Activated T-helper 1 cell treated with Interleukin-2 at 50 U/mL for 16 hours (primary cell): ENCODE measurements around the gene RRP12.
"Not testable (repeated sequence)": the region's sequence is repeated elsewhere in the genome, so short reads cannot be mapped to it uniquely, and the experiment has no call there.

Experiments used
- DNase-seq: peaks from one replicate; pipeline ENCODE4 v3.0.0-alpha.2; 2020; ENCODE audit warnings: low read depth

Gene RRP12, protein sequence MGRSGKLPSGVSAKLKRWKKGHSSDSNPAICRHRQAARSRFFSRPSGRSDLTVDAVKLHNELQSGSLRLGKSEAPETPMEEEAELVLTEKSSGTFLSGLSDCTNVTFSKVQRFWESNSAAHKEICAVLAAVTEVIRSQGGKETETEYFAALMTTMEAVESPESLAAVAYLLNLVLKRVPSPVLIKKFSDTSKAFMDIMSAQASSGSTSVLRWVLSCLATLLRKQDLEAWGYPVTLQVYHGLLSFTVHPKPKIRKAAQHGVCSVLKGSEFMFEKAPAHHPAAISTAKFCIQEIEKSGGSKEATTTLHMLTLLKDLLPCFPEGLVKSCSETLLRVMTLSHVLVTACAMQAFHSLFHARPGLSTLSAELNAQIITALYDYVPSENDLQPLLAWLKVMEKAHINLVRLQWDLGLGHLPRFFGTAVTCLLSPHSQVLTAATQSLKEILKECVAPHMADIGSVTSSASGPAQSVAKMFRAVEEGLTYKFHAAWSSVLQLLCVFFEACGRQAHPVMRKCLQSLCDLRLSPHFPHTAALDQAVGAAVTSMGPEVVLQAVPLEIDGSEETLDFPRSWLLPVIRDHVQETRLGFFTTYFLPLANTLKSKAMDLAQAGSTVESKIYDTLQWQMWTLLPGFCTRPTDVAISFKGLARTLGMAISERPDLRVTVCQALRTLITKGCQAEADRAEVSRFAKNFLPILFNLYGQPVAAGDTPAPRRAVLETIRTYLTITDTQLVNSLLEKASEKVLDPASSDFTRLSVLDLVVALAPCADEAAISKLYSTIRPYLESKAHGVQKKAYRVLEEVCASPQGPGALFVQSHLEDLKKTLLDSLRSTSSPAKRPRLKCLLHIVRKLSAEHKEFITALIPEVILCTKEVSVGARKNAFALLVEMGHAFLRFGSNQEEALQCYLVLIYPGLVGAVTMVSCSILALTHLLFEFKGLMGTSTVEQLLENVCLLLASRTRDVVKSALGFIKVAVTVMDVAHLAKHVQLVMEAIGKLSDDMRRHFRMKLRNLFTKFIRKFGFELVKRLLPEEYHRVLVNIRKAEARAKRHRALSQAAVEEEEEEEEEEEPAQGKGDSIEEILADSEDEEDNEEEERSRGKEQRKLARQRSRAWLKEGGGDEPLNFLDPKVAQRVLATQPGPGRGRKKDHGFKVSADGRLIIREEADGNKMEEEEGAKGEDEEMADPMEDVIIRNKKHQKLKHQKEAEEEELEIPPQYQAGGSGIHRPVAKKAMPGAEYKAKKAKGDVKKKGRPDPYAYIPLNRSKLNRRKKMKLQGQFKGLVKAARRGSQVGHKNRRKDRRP (N-terminal part only)

DNA sequence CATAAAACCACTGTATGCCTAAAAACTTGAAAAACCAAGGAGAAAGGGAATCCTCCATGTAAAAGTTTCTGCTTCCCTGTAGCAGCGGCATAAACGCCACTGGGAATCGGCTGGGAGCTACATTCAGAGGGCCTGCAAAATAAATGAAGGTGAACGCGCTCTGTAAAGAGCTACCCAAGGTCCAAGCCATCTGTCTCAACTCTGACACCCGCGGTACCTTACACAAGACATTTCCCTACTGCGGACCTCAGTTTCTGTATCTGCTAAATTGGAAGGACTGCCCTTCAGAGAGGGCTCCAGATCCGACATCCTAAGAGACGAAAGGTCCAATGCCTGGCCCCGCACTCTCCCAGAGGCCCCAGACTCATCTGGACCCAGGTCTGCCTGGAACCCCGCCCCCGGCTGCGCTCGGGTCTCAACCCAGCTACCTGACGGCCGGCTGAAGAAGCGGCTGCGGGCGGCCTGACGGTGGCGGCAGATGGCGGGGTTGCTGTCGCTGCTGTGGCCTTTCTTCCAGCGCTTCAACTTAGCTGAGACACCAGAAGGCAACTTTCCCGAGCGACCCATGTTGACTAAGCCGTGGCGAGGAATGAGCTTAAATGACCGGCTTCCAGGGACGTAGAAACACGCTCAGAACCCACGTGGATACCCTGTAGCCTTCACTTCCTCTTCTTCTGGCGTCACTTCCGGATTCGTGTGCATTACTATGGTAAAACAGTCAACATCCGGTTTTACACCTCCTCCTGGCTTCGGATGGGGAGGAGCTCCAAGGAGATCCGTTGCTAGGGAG lies at the start of gene RRP12:
Gene RRP12 (minus strand): TSS at position 676 of the 790 bp plus-strand sequence. CDS start 109 bp downstream, at position 567.
- peak; percentile 66 for DNase-seq

DNA sequence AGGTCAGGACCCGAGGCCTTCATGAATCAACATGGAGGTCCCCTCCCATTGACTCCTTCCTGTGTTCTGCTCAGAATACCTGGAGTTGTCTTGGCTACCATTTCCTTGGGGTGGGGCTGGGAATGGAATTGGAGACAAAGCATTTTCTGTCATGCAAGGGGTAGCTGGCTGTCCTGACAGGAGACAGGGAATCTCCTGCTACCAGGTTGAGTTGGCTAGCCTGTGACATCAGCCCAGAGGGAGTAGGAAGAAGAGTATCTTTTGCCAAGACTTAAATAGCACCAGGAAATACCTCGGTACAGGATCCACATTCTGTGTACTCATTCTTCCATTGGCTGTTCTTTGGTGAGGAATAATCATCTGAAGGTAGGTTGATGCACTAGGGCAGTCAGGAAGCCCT lies 49.7 kb upstream of the RRP12 start:
- DNase-seq: no peak

DNA sequence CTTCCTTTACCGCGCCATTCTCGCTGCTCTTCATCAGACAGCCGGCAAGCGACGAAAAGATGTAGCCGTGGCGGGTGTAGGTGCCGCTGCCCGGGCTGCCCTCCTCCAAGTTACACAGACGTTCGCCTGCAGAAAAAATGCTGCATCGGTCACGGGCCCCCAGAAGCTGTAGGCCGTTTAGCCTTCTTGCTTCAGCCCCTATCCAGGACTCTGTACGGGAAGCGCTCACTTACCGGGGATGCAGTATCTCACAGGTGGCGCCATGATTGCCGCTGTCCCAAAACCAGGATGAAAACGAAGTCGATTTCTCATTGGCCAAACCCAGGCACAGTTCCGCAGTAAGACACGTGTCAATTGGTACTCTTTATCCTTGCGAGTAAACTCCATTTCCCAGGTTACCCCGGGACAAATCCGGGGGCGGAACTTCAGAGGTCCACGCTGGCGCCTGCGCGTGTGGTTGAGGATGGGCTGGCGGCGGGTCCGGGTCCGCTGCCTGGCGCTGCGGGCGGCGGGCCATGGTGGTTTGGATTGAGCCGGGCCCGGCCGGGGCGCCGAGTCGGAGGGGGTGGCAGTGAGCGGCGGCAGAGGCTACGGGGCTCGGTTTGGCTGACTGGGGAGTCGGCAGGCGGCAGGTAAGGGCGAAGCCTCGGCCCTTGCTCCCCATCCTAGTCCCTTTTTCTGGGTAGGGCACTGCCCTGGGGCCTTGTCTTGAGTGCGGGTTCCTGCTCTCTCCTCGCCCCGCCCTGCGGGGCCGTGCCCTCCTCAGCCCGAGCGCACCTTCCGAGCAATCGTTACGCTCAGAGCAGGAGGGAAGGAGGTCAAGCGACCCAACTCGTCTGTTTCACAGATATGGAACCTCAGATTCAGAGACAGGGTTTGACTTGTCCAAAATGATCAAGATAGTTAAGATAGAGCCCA lies 44.8 kb upstream of the RRP12 start, which contains the start of the genes EXOSC1 and ZDHHC16:
Gene EXOSC1 (minus strand): TSS at position 285 of the 918 bp plus-strand sequence. CDS start 21 bp downstream, at position 264.
Gene ZDHHC16 (plus strand): TSS at position 454 of the 918 bp plus-strand sequence. CDS start 5,501 bp downstream, outside the sequence.
- DNase-seq: peak; percentile 80

DNA sequence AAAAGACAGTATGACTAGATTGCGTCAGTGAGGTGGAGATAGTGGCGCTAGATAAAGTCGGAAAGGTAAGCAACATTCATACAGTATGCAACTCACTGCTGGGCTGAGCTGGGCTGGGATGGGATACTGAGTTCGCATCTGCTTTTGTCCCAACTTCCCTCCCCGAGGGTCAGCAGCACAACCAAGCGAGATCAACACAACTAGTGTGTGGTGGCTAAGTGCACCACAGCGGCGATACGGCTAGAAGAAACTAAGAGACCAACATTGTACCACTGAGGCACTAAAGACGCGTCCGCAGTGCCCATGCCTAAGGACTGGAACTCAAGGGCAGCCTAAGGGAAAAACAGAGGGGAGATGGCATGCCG lies 44.2 kb upstream of the RRP12 start:
- no peak for DNase-seq

DNA sequence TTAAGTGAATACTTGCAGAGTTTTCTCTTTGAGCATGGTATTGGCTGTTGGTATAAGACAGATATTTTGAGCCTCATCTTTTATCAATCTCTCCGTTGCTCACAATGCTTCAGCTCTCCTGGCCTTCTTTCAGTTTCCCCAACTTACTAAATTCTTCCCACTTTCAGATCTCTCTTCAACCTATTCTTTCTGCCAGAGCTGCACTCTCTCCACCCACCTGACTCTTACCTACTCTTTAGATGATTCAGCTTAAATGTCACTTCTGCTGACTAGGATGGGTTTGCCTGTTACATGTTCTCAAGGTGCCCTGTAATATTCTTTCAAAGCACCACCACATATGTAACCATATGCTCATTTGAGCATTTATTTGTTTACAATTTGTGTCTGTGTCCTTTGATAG lies 43.1 kb upstream of the RRP12 start:
- no peak for DNase-seq

DNA sequence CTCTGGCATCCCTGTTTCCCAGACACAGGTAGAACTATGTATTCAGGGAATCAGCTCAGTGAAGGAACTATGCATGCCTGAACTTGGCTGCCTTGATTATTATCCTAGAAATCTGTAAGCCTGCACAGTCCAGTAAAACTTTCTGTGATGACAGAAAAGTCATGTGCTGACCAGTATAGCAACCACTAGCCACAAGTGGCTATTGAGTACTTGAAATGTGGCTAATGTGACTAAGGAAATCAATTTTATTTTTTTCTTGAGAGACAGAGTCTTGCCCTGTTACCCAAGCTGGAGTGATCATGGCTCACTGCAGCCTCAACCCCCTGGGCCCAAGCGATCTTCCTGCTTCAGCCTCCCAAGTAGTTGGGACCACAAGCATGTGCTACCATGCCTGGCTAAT lies 41.1 kb upstream of the RRP12 start:
- no peak for DNase-seq

DNA sequence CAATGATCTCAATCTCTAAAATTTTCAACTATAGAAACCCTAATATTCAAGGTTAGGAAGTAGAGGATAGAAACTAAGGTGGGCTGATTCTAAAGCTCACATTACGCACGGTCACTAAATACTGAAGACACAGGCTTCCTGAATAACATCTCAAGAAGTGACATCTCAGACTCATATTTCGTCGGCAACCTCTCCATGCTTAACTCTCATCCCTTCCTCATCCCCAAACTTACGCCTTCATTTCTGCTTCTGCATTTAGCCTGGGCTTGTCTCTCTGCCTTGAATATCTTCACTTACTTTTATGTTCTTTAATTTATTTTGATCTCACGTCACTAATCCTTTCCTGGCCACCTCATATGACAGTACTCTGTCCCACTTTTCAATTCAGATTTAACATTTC lies 34.1 kb upstream of the RRP12 start:
- DNase-seq: no peak

DNA sequence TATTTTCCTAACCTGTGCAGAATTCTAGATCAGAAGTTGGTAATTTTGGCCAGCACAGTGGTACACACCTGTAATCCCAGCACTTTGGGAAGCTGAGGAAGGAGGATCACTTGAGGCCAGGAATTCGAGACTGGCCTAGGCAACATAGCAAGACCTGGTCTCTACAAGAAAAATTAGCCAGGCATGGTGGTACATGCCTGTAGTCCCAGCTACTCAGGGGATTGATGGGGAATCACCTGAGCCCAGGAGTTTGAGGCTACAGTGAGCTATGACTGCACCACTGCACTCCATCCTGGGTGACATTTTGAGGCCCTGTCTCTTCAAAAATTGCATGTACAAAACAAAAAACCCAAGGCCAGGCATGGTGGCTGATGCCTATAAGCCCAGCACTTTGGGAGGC lies 33.4 kb upstream of the RRP12 start:
- no peak for DNase-seq

DNA sequence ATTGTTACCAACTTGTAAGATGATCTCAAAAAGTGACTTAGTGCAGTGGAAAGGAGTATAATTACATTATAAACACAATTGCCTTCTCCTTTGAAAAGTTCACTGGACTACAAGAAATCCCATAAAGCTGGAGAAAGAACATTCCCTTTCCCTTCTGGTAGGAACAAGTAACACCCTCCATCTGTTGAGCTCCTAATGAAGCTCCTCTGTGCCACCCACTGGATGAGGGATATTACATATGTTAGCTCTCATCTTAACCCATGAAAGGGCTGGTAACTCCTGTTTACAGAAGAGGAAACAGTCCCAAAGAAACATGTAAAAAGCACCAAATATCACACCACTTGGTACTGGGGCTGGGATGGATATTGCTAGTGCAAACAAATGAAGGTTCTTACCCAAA lies 32.9 kb upstream of the RRP12 start:
- DNase-seq: no peak

DNA sequence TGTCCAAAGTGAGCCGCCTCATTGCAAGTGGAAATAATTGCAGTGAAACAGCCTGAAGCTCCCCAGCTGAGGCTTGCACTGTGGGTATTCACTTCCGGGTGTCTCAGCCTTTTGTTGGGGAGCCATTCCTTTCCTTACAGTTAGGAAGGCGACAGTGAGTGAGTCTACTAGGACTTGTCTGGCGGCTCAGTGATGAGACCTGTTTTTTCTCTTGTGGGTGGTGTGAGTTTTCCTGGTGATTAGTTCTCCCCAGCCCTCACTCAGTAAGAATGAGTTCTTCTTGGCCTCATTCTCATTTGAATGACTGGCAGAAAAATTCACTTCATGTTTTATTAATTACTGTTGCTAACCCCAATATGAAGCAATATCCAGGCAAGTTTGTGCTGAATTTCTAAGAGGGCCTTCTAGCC lies 27.4 kb upstream of the RRP12 start:
- DNase-seq: no peak

DNA sequence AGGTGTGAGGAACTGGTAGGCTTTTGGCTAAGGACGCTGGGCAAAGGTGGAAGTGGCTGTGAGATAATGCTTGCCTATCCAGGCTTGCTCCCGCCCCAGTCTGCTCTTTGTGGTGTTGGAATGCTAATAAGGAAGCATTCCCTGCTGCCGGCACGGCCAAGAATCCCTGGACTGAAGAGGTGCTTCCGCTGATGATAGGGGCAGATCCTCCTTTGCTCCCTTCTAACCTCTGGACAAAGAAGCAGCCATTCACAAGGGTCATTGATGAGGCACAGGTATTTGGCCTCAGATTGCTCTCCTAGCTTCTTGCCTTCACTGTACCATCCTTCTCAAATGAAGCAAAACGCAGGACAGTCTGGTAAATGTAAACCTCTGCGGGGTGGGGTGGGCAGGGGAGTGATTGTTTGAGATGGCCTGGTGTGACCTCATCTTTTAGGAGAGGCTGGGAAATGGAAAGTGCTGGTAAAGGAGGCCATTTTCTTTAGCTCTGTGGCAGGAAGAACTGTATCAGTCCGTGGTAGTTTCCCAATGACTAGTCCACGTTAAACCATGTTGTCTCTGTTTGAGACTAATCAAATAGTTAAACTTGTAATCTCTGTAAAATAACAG lies 26.5 kb upstream of the RRP12 start:
- DNase-seq: no peak

DNA sequence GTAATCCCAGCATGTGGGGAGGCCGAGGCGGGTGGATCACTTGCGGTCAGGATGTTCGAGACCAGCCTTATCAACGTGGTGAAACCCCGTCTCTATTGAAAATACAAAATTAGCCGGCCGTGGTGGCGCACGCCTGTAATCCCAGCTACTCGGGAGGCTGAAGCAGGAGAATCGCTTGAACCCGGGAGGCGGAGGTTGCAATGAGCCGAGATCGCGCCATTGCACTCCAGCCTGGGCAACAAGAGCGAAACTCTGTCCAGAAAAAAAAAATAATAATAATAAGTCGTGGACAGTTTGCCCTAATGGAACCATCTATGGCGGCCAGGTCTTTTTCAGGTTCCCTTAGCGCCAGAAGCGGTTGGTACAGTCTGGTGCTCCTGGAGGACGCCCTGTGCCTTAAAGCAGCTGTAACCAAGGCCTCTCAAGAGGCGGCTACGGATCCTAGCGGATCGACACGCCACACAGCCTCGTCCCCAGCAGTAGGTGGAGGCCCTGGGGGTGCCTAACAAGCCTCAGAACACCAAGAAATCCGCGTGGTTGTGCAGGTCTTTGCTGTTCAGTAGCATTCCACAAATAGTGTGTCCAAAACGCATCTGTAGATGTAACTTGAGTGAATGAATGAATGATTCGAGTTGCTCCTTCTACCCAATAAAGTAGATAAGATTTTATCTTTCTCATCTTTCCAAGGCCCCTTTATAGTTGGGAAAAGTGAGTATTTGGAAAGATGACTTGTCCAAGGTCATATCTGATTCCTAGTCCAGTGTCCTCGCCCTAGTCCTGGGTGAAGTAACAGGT lies 25.8 kb upstream of the RRP12 start:
- DNase-seq: no peak

DNA sequence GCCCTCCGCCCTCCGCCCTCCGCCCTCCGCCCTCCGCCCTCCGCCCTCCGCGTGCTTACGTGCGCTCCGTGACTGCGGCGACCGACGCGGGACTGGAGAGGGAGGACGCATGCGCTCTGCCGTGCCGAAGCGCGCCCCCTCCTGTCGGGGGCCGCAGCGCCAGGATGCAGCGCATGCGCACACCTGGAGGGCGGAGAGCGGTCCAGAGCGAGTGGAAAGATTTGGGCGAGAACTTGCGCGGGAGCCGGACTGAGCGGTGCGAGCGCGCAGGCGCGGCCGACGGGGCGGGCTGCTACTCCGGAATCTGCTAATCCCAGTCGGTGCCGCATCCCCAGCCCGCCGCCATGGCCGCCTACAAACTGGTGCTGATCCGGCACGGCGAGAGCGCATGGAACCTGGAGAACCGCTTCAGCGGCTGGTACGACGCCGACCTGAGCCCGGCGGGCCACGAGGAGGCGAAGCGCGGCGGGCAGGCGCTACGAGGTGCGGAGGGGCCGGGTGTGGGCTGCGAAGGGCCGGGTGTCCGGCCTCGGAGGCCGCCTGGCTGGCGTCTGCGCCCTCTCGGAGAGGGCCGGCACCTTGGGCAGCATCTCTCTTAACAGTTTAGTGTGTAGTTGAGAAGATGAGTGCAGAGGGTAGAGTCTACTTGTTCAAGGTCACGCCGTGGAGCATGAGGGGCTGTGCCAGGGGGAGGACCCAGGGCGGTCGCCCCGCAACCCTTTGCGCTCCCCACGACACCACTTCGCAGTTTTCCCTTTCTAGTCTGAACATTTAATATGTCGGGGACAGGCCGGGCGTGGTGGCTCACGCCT lies 25.0 kb upstream of the RRP12 start, which contains the start of gene PGAM1:
Gene PGAM1 (plus strand): TSS at position 228 of the 812 bp plus-strand sequence. CDS start 117 bp downstream, at position 345.
- DNase-seq: peak; percentile 95

DNA sequence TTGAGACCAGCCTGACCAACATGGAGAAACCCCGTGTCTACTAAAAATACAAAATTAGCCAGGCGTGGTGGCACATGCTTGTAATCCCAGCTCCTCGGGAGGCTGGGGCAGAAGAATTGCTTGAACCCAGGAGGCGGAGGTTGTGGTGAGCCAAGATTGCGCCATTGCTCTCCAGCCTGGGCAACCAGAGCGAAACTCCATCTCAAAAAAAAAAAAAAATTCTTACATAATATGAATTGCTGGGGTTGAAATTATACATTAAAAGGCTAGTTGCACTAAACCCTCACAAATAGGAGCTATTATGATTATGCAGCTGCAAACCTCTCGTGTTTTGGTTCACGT lies 22.6 kb upstream of the RRP12 start:
- not testable (repeated sequence) for DNase-seq

DNA sequence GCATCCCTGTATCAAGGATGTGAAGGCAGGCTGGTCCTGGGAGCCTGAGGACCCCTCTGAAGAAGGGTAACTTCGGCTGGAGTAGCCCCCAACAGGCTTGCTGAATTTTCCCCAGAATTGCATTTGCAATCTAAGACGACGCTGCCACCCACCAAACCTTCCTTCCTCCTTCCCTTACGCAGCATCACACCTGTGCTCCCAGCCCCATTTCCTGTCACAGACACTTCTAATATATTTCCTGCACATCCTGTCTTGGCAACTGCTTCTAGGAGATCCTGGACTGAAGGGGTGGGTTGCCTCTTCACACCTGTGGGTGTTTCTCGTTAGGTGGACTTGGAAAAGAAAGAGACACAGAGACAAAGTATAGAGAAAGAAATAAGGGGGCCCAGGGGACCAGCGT lies 15.4 kb upstream of the RRP12 start:
- DNase-seq: no peak

DNA sequence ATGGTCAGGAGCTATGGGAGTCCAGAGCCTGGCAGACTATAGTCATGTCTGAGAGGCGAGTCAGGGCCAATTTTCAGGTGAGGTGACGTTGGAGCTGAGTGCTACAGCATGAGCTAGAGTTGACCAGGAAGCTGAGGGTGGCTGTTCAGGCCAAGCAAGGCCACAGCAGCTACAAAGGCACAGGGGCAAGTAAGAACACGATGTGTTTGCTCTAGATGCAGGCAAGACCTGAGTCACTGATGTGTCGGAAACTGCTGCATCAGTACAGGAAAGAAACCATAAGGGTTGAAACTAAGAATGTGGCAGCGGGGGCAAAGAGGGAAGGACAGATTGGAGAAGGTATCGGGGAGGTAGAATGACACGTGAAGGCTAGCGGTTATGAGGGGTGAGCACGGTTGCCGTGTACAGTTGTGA lies 11.8 kb upstream of the RRP12 start:
- no peak for DNase-seq

DNA sequence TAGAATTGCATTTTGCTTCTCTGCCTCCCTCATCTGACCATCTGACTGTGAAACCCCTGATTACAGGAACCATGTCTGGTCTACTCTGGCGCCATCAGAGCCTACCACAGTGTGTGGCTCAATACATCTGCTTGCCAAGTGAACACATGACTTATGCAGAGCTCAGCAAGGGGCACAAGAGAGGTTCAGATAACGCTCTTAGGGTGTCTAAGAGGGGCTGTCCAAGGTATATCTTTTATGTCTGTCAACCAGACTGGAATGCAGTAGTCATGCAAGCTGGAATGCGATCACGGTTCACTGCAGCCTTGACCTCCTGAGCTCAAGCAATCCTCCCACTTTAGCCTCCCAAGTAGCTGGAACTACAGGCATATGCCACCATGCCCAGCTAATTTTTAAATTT lies 10.3 kb upstream of the RRP12 start:
- DNase-seq: no peak

DNA sequence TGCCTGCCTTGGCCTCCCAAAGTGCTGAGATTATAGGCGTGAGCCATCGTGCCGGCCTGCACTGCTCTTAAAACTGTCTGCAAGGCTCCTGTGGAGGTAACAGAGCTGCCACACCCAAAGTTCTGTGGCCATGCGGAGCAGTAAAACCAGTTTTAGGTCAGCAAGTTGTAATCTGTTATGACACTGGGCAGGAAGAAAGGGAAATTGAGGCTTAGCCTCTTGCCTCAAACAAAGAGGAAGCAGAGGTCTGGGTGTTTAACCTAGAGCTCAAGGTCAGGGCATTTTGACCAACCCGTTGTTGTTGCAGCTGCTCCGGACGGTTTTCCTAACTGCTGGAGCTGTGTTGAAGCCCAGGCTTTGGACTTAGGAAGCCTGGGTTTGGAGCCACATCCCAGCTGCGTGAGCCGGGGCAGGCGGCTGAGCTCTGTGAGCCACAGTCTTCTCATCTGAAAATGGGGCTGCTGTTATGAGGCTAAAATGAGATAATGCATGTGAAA lies 7.4 kb upstream of the RRP12 start:
- no peak for DNase-seq
